GM18502 (cell line): ENCODE measurements around the gene TOR1B.

Experiments
- ATAC-seq: cut with Tn5 transposase; IDR thresholded peaks from one replicate; pipeline ENCODE4 v1.9.1; 2021; ENCODE audit warnings: mild to moderate bottlenecking; ENCODE audit not compliant: unreplicated experiment, poor library complexity

Gene TOR1B

DNA sequence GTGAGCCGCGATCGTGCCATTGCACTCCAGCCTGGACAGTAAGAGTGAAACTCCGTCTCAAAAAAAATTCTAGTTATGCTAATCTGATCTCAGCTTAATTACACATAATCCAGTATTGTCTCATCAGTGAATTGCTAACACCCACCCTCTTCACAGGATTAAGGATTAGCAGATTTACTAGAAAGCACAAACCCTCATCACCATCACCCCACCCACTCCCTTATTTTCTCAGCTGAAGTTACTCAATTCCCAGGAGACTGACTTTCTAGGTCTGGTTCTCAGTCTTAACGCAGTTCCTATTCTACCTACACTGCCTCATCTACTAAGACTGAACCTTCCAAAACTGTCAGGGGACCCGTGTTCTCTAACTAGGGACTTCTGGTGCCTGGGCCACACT lies 9.0 kb downstream of the TOR1B start:
- ATAC-seq = no peak

DNA sequence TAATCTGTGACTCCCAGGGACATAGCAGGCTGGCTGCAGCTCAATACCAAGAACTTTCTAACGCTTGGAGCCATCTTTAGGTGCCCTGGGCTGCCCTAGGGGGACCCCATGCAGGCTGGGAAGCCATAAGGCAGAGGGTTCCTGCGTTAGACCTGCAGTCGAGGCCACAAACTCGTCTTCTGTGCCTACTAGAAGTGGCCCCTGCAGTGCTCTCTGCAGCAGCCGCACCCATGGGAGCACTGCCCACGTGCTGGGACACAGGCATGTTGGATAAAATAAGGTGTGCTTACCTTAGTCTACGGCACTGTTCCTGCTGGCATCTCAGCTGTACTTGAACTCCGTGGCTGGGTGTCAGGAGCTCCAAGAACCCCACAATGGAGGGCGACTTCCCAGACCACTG lies 9.4 kb downstream of the TOR1B start:
- ATAC-seq = no peak

DNA sequence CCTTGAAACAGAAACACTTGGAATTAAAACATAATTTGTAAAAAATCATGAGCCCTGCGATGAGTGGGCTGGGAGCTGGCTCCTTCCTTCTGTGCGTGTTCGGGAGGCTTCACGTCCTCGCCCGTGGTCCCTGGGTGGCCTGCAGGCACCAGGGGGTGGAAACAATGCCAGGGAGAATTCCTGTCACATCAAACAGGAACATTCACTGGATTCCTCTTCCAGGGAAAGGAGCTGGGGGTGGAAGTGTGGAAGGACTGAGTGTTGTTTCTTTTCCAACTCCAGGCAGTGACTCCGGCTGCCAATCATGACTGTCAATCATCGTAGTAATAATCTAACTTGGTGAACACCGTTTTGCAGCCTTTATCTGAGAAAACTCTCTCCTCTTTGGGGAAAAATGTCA lies 10.7 kb downstream of the TOR1B start:
- ATAC-seq = no peak

DNA sequence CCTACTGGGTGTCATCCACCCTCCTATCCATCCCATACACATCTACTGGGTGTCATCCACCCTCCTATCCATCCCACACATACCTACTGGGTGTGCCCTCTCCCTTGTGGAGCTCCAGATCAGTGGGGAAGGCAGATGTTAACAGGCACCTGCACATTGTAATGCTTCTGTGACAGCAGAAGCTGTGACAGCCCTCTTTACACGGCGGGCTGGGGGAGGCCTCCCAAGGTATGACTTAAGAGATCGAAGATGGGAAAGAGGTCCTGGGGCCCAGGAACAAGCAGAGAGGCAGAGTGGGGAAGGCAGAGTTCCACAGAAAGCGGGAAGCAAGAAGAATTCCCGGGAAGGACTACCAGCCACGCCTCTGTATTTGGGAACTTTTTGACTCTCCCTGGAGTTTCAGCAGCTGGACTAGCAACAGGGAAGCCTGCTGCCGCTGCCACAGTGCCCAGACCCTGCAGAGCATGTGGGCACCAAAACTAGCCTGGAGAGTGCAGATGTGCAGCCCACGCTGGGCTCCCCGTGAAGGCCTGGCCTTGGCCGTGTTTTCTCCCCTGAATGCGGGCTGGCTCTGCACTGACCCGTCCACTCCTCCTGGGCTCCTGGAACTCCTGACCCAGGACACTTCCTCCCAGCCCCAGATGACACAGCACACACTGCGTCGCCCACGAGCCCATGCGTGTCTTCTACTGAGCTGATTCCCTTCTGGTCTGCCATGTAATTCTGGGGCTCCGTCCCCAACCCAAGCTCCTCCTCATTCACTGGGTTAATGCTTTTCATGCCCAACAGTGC lies 11.6 kb downstream of the TOR1B start:
- no peak for ATAC-seq

DNA sequence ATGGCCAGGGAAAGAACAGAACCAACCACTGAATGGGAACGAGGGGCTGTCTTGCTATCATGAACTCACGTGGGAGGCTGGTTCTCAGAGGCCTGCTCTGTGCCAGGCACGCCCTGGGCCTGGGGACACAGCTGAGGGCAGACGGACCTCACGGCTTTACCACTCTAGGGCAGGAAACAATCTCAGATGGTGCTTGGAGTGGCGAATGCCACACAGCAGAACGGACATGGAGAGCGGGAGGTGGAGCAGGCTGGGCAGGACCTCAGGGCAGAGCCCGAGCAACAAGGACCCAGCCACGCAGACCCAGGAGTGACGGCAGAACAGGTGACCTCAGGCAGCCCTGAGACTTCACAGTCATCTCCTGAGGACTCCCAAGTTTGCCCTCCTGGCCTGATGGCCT lies 12.3 kb downstream of the TOR1B start:
- ATAC-seq = no peak

DNA sequence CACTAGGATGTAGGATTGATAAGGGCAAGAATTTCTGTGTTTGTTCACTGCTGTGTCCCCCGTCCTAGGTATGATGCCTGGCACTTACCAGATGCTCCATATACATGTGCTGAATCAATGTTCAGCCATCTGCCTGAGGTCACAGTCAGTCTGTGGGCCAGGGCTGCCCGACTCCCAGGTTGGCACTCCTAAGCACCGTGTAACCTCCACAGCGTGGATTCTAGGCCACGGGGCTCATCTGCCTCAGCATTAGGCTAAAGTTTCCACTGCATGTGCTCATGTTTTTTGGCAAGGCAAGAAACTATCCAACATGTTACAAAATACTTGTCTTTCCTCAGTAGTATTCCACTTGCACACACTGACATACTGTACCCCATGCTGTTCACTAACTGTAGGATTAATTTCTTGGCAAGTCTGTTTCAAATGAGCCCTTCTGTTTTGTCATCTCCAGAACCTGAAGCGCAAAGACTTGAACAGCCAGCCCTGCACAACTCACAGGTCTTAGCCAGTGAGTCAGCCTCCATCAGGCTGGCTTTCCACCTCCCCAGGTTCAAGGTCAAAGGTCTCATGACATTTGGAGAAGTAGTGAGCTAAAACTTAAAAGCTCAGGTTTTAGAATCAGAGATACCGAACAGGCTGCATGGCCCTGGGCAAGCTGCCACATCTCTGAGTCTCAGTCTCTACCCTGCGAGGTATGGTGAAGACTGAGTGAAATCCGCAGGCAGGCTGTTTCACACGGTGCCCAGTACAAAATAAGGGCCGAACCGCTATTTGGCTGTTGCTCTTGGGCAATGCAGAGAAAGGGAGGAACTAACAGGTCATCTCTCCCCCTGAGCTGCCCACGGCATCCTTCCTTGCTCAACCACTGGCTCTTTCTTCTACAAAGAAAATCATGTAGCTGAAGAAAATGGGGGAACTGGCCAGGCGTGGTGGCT lies 13.8 kb downstream of the TOR1B start:
- no peak for ATAC-seq

DNA sequence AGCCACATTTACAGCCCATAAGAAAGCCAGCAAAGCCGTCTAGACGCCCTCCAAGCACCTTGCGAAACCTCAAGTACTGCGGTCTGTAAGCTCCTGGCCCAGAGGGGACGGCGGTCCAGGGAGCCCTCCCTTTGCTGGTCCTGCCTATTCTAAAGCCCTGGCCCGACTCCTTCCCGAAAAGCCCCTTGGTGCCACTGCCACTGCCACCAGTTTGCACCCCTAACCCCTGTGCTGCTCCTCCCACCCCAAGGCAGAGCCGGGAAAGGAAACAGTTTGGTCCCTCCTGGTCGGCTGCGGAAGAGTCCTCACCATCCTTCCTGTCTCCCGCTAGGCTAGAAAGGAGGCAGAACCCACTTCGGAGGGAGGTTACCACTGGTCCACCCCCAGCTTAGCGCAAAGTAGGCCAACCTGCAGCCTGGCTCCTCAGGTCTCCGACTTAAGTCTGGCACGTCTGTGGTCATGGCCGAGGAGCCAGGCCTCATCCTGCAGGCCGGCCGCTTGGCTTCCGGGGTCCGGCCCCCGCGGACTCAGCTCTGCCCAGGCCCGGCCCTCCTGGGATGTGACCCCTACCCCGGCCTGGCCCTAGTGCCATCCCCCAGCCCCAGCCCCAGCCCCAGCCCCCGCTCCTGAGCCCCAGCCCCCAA lies 20.0 kb downstream of the TOR1B start:
- ATAC-seq = no peak

DNA sequence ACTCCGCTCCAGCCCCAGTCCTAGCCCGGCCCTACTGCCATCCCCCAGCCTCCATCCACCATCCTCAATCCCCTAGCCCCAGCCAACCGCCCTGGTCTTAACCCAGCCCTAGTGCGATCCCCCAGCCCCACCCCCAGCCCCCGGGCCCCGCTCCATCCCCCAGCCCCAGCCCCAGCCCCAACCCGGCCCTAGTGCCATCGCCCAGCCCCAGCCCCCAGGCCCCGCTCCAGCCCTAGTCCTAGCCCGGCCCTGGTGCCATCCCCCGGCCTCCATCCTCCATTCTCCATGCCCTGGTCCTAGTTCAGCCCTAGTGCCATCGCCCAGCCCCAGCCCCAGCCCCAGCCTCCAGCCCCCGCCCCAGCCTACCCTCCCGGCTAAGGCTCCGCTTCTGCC lies 20.6 kb downstream of the TOR1B start:
- no peak for ATAC-seq

DNA sequence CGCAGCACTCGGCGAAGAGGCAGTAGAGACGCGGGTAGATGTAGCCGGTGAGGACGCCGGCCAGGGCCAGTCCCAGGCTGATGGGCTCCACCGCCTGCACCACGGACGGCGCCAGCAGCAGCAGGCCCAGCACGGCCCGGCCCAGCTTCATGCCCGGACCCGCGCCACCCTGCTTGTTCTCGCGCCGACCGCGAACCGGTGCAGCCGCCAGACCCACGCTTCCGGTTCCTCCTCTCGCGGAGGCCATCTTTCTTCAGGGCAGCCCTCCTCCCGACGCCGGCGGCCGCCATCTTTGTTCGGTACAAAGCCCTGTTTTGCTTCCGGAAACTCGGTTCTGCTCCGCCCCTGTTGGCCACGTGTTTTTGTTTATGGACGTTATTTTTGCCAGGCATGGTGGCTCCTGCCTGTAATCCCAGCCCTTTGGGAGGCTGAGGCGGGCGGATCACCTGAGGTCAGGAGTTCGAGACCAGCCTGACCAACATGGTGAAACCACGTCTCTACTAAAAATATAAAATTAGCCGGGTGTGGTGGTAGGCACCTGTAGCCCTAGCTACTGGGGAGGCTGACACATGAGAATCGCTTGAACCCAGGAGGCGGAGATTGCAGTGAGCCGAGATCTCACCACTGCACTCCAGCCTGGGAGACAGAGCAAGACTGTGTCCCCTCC lies 21.1 kb downstream of the TOR1B start, which contains the start of gene TOR1A:
Gene TOR1A, minus strand, starts transcription at position 202 of the 667 bp plus-strand sequence. Its CDS starts 51 bp downstream, at position 151.
- ATAC-seq = peak; percentile 91

DNA sequence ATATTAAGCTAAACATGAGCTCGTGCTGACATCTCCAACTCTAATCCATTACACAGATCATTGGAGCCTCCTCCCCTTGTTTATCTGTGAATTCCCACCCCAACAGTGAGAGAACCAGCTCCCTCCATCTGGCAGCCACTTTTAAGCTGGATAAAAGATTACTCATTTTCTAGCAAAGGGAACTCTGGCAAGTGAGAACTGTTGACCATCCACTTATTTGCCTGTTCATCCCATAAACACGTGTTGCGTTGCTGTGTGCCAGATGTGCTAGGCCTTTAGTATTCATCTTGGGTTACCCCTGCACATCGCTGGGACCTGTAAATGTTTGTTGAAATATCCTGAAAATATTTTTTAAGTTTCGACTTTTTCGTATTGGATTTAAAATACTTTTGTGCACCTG lies 23.4 kb downstream of the TOR1B start:
- no peak for ATAC-seq

DNA sequence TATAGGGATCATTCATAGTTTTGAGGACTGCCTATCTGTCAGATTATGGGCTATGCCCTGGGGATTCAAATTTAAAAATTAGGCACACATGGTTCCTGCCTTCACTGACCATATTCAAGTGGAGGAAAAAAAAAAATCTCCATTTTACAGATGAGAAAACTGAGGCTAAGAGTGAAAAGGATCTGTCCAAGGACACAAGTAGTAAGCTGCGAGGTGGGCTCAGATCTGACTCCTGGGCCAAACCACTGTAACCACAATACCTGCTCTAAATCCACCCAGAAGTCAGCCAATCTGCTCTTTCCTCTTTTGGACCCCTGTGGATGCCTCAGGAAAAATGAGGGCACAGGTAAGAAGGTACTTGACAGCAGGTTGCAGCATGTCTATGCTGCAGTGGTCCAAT lies 23.8 kb downstream of the TOR1B start:
- no peak for ATAC-seq

DNA sequence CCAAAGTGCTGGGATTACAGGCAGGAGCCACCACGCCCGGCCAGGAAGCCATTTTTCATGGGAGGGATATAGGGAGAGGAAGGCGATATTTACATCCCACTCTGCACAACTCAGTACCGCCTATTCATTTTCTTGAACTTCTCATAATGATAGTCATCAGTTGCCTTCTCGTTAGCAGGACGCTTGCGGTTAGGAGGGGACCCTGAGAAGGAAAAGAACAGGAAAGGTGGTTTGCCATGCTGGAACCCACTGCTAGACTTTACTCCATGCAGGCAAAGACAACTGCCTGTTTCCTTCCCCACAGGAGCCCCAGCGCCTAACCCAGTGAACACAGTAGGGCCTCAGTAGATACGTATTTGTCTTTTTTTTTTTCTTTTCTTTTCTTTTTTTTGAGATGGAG lies 25.1 kb downstream of the TOR1B start:
- no peak for ATAC-seq

DNA sequence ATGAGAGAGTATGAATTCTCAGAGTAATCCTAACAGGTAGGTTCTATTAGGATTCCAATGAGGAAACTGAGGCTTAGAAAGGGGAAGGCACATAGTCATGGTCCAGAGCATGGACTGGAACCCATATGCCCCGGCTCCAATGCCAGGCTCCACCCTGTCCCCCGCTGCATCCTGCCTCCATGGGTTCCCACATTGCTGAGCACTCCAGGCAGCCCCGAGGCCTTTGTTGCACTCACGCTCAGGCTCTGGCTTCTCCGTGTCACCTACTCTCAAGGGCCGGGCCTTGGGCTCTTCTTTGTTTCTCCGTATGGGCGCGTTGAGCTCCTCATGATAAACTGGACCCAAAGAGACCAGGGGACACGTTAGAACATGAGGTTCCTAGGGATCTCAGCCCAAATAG lies 26.0 kb downstream of the TOR1B start:
- ATAC-seq = no peak

DNA sequence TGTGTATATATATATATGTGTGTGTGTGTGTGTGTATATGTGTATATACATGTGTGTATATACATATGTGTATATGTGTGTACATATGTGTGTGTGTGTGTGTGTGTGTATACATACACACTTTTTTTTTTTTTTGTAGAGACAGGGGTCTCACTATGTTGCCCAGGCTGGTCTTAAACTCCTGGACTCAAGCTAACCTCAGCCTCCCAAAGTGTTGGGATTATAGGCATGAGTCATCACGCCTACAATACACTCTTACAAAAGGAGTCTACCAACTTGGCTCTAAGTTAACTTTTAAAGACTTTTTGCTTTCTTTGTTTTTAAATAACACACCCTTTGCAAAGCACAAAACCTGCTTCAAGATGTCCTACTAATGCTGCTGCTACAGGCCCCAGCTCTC lies 30.0 kb downstream of the TOR1B start:
- no peak for ATAC-seq

DNA sequence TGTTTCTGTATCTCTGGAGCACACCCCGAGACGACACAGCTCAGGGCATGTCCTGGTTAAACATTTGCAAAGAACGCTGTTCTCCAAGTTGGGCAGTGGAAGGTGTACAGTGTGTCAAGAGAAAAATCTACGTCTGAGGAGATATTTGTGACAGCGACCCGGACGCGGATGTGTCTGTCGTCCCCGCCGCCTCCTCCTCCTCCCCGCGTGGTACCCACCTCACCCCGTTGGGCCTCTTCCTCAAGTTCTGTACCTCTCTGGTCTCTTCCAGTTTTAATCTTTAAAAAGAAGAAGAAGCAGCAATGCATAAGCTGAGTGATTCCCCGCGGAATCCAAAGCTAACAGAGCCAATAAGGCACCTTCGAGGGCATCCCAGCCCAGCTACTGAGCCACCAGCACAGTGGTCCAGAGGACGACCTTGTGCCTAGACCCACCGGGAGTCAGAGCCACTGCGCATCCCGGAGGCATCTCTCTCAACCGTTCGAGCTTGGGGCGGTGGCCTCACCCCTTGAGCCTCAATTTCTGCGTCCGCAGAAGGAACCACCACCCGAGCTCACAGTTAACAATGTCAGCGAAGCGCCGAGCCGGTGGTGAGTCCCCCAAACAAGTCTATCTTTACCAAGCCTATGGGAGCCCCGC lies 31.6 kb downstream of the TOR1B start:
- ATAC-seq = peak; percentile 31

DNA sequence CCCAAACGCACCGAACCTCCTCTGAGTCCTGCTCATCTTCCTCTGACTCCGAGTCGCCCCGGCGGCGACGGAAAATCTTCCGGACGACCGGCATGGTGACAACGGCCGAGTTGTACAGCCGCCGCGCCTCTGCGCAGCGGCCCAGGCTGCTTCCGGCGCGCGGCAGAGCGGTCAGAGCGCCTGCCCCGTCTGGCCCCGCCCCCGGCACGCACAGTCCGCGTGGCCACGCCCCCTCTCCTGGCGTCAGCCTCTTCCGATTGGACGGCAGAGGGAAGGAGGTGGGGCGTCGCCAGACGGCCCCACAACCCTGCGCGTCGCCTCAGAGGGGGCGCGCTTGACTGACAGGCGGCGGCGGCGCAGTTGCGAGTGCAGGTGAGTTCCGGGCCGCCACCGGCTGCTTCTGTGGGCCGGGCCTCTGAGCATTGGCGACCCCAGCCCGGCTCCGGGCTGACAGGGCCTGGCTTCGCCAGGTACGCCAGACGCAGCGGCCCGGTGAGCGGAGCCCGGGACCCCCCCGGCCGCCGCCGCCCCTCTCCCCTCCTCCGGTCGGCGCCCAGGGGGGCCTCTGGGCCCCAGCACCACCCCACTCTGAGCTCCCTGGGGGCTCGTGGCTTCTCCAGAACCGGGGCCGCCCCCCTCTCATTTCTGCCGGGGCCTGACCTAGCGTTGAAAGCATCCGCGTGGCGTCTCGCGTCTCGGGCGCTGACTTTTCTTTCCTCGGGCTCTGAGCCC lies 32.3 kb downstream of the TOR1B start, which contains the start of the genes C9orf78 and USP20:
Gene C9orf78, minus strand, starts transcription at position 148 of the 732 bp plus-strand sequence. Its CDS starts 54 bp downstream, at position 94.
Gene USP20, plus strand, starts transcription at position 331 of the 732 bp plus-strand sequence. CDS start 17,098 bp downstream, outside the sequence.
- peak; percentile 88 for ATAC-seq

DNA sequence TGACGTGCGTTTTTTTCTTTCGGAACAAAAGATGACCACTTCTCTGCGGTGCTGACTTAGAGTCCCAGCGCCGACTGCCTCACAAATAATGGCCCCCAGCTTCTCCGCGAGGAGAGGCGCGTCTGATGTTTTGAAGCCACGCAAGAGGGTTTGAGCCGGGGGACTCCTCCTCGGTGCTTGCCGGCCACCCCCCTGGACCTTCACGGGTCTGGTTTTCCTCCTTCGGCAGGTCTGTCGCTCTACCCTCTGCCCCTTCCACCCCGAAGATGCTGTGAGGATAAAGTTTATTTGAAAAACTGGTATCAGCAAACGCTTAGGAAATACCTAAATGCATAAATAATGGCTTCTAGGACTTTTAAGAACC lies 32.9 kb downstream of the TOR1B start:
- ATAC-seq = no peak

DNA sequence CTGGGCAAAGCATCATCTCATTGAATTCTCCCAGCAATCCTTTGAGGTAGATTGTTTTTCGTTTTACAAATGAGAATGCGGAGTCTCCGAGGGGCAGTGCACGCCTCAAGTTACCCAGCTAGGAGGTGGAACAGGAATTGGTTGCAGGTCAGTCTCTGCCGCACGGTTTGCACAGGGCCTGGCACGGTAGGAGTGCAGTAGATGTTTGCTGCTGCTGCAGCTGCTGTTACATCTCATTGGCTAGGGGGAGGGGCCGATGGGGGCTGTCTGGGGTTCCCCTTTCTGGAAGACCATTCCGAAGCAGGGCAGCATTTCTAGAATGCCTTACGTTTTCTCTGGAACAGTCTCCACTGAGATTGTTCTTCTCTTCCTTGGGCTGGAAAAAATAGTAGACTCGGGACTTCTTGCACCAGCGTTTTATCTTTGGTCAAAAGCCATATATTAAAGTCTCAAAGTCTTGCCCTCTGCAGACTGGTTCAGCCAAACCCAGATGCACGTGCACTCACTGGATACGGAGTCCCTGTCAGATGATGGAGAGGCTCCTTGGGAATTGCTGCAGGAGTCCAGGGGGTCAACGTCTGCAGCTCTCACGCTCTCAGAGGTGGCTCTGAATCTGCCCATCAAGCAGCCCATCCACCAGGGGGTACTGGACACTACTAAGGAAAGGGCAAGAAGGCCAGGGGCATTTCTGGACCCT lies 33.5 kb downstream of the TOR1B start:
- ATAC-seq = no peak
